ENCODE data around the gene CD99L2. TPM values are rescaled to one million over a fixed set of nuclear protein-coding genes. Genes with fewer than 3 reads are reported as not detected.

The CD99L2 gene
- total RNA-seq, 1 experiment from 2014 or later = 42.4 TPM

DNA sequence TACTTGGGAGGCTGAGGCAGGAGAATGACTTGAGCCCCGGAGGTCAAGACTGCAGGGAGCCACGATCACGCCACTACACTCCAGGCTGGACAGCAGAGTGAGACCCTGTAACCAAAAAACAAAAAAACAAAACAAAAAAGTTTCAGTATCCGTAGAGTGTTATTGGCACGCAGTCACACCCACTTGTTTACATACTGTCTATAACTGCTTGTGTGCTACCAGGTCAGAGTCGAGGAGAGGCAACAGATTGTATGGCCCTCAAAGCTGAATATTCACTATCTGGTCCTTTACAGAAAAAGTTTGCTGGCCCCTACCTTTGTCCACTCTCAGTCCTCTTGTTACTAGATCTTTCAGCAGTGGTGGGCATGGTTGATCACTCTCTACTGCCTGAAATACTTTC is 8.2 kb upstream of the CD99L2 start:
- DNase-seq (ENCODE audit: unreplicated experiment) = no peak
- TF ChIP-seq CTCF (IDR thresholded peaks at IDR 0.05; ENCODE audit: unreplicated experiment) = no peak
- H3K4me1 Mint-ChIP-seq (ENCODE audit: insufficient read depth, unreplicated experiment) = no peaks in the 10 kb centered on the region
- no peaks in the 10 kb centered on the region for H3K9me3 Mint-ChIP-seq (ENCODE audit: unreplicated experiment)
- no peak overlapping the region for H3K4me3 Mint-ChIP-seq (ENCODE audit: unreplicated experiment)
- H3K27me3 Mint-ChIP-seq (ENCODE audit: insufficient read depth, unreplicated experiment) = no peaks in the 10 kb centered on the region
- ChIA-PET CTCF (interaction anchor here (0.7 kb wide), 1 partner anchor 41 kb away, joined by 3 read pairs; no protein-coding TSS in a partner anchor), POLR2A (no interaction called here)
- H3K36me3 Mint-ChIP-seq (ENCODE audit: insufficient read depth, unreplicated experiment) = no peaks in the 10 kb centered on the region
- BruUV-seq (replicated peaks) = no TSS peak
- intact Hi-C loops (cut with micrococcal nuclease) = no loop called here
- H3K27ac Mint-ChIP-seq (ENCODE audit: low read depth, unreplicated experiment) = no peak overlapping the region

- intact Hi-C loops (cut with micrococcal nuclease) = no loop called here
- Mint-ChIP-seq H3K36me3 (ENCODE audit: insufficient read depth, unreplicated experiment) (no peaks in the 10 kb centered on the region), H3K27ac (ENCODE audit: low read depth, unreplicated experiment) (no peak overlapping the region), H3K4me3 (ENCODE audit: unreplicated experiment) (no peak overlapping the region), H3K9me3 (ENCODE audit: unreplicated experiment) (no peaks in the 10 kb centered on the region), H3K27me3 (ENCODE audit: insufficient read depth, unreplicated experiment) (no peaks in the 10 kb centered on the region), H3K4me1 (ENCODE audit: insufficient read depth, unreplicated experiment) (no peaks in the 10 kb centered on the region)
- POLR2A ChIA-PET = no interaction called here
- CTCF ChIA-PET = interaction anchor here (0.8 kb wide), 1 partner anchor 30 kb away, joined by 3 read pairs; no protein-coding TSS in a partner anchor
- no peak for DNase-seq (ENCODE audit: unreplicated experiment)
- no TSS peak for BruUV-seq (replicated peaks)
- no peak for TF ChIP-seq CTCF (IDR thresholded peaks at IDR 0.05; ENCODE audit: unreplicated experiment)
These were observed 6.8 kb upstream of the CD99L2 start for GRCh38 chrX:150905293-150905692.

- intact Hi-C loops (cut with micrococcal nuclease) = no loop called here
- Mint-ChIP-seq H3K4me3 (ENCODE audit: unreplicated experiment) (no peak overlapping the region), H3K27ac (ENCODE audit: low read depth, unreplicated experiment) (no peak overlapping the region), H3K27me3 (ENCODE audit: insufficient read depth, unreplicated experiment) (no peaks in the 10 kb centered on the region), H3K36me3 (ENCODE audit: insufficient read depth, unreplicated experiment) (no peaks in the 10 kb centered on the region), H3K4me1 (ENCODE audit: insufficient read depth, unreplicated experiment) (no peaks in the 10 kb centered on the region), H3K9me3 (ENCODE audit: unreplicated experiment) (no peaks in the 10 kb centered on the region)
- ChIA-PET POLR2A (no interaction called here), CTCF (no interaction called here)
- DNase-seq (ENCODE audit: unreplicated experiment) = no peak
- TF ChIP-seq CTCF (IDR thresholded peaks at IDR 0.05; ENCODE audit: unreplicated experiment) = no peak
- no TSS peak for BruUV-seq (replicated peaks)
These were observed 4.6 kb upstream of the CD99L2 start for GRCh38 chrX:150903110-150903508.

- DNase-seq (ENCODE audit: unreplicated experiment) = no peak
- H3K4me3 Mint-ChIP-seq (ENCODE audit: unreplicated experiment) = no peak overlapping the region
- no TSS peak for BruUV-seq (replicated peaks)
- TF ChIP-seq CTCF (IDR thresholded peaks at IDR 0.05; ENCODE audit: unreplicated experiment) = no peak
- no peaks in the 10 kb centered on the region for H3K4me1 Mint-ChIP-seq (ENCODE audit: insufficient read depth, unreplicated experiment)
- no peaks in the 10 kb centered on the region for H3K36me3 Mint-ChIP-seq (ENCODE audit: insufficient read depth, unreplicated experiment)
- H3K27ac Mint-ChIP-seq (ENCODE audit: low read depth, unreplicated experiment) = no peak overlapping the region
- H3K27me3 Mint-ChIP-seq (ENCODE audit: insufficient read depth, unreplicated experiment) = no peaks in the 10 kb centered on the region
- ChIA-PET CTCF (no interaction called here), POLR2A (no interaction called here)
- intact Hi-C loops (cut with micrococcal nuclease) = no loop called here
- H3K9me3 Mint-ChIP-seq (ENCODE audit: unreplicated experiment) = no peaks in the 10 kb centered on the region
These were observed 4.1 kb upstream of the CD99L2 start for GRCh38 chrX:150902434-150903109.
